B cell (primary cell): ENCODE results near the gene LMOD2. TPM values are rescaled to one million over a fixed set of nuclear protein-coding genes. Genes with fewer than 3 reads are reported as not detected.

ENCODE experiments used
- ATAC-seq: fragments of 200-7000 bp; cut with Tn5 transposase; one replicate; pipeline ENCODE4 v1.10.0; 2021; ENCODE audit warnings: low read depth, mild to moderate bottlenecking, moderate number of reproducible peaks, moderate library complexity
- CTCF ChIA-PET: fragments of 350-600 bp; sonication (Branson Sonifier 250); formaldehyde crosslinking; loops from one replicate; lab custom pipeline; 2021; ENCODE audit warnings: antibody characterized with exemption, inconsistent platforms; lab: Charles Lee
- POLR2A ChIA-PET: fragments of 350-600 bp; sonication (Branson Sonifier 250); formaldehyde crosslinking; loops from one replicate; lab custom pipeline; 2021; ENCODE audit warnings: antibody characterized with exemption; lab: Charles Lee
- DNase-seq: peaks from one replicate; pipeline ENCODE4 v3.0.0; 2013
- H2AFZ ChIP-seq: 2 replicates; pipeline ENCODE4 v1.6.1; 2012; ENCODE audit warnings: mild to moderate bottlenecking, low read depth, low read length; ENCODE audit not compliant: insufficient read depth, poor library complexity, severe bottlenecking
- H3K27ac ChIP-seq, 2 donors: 1 replicate in 1 of 2; 2 replicates in 1 of 2; pipeline ENCODE4 v1.5.1; 2012 to 2013; ENCODE audit warnings: low read length in 2 of 2, mild to moderate bottlenecking in 2 of 2, moderate library complexity in 1 of 2
- H3K27me3 ChIP-seq, 4 experiments: fragments of 200-600 bp in 1 of 4; sonication (generic) in 1 of 4; replicated peaks in 1 of 4; 1 replicate in 2 of 4; 2 replicates in 2 of 4; pipeline versions ENCODE4 v1.6.1 to v1.7.0; 2013 to 2016; ENCODE audit warnings: low read length in 3 of 4, mild to moderate bottlenecking in 2 of 4, mixed read lengths in 1 of 4, moderate library complexity in 1 of 4; ENCODE audit not compliant: insufficient read depth in 4 of 4, control insufficient read depth in 3 of 4; ENCODE audit errors: control extremely low read depth in 1 of 4
- H3K36me3 ChIP-seq, 2 experiments: replicated peaks in 1 of 2; 1 replicate in 1 of 2; 2 replicates in 1 of 2; pipeline versions ENCODE4 v1.6.1 to v1.7.1; 2013; ENCODE audit warnings: low read length in 1 of 2; ENCODE audit not compliant: insufficient read depth in 2 of 2, control insufficient read depth in 1 of 2; ENCODE audit errors: control extremely low read depth in 1 of 2, extremely low read depth in 1 of 2
- H3K4me1 ChIP-seq, 2 donors: fragments of 200-600 bp in 1 of 2; sonication (generic) in 1 of 2; 1 replicate in 1 of 2; 2 replicates in 1 of 2; pipeline versions ENCODE4 v1.5.1 to v1.6.1; 2013 to 2017; ENCODE audit warnings: low read length in 2 of 2; ENCODE audit not compliant: control insufficient read depth in 2 of 2, insufficient read depth in 2 of 2
- H3K4me2 ChIP-seq: replicated peaks from 2 replicates; pipeline ENCODE3; 2012; ENCODE audit warnings: mild to moderate bottlenecking, low read depth, low read length; ENCODE audit not compliant: poor library complexity, severe bottlenecking
- H3K4me3 ChIP-seq, 5 experiments: fragments of 200-600 bp in 1 of 5; sonication (generic) in 1 of 5; 1 replicate in 3 of 5; 2 replicates in 2 of 5; pipeline versions ENCODE4 v1.5.1 to v1.7.0; 2011 to 2016; ENCODE audit warnings: low read length in 4 of 5, mild to moderate bottlenecking in 4 of 5, low read depth in 2 of 5, control low read depth in 1 of 5, moderate library complexity in 1 of 5; ENCODE audit not compliant: insufficient read depth in 1 of 5; ENCODE audit errors: control extremely low read depth in 1 of 5, extremely low read depth in 1 of 5
- H3K79me2 ChIP-seq: fragments of 200-600 bp; sonication (generic); one replicate; pipeline ENCODE4 v1.6.0; 2016; ENCODE audit warnings: low read length; ENCODE audit not compliant: control insufficient read depth, insufficient read depth
- H3K9ac ChIP-seq: fragments of 200-600 bp; sonication (generic); 2 replicates; pipeline ENCODE4 v1.6.1; 2017; ENCODE audit warnings: mild to moderate bottlenecking, low read length, moderate library complexity
- H3K9me3 ChIP-seq, 3 donors: one replicate each; pipeline versions ENCODE4 v1.6.1 to v1.7.1; 2013; ENCODE audit warnings: low read length in 2 of 3; ENCODE audit not compliant: control insufficient read depth in 2 of 3, insufficient read depth in 1 of 3; ENCODE audit errors: control extremely low read depth in 1 of 3
- H4K20me1 ChIP-seq: 2 replicates; pipeline ENCODE4 v1.6.0; 2012; ENCODE audit warnings: mild to moderate bottlenecking, low read length; ENCODE audit not compliant: insufficient read depth, control insufficient read depth, poor library complexity, severe bottlenecking
- H3K27ac Mint-ChIP-seq: one replicate; pipeline ENCODE4 v1.8.0; 2021; ENCODE audit warnings: mixed read lengths
- H3K27me3 Mint-ChIP-seq: one replicate; pipeline ENCODE4 v1.8.0; 2021; ENCODE audit warnings: mixed read lengths
- H3K4me1 Mint-ChIP-seq: one replicate; pipeline ENCODE4 v1.8.0; 2021; ENCODE audit warnings: mixed read lengths
- H3K4me3 Mint-ChIP-seq: one replicate; pipeline ENCODE4 v1.8.0; 2021; ENCODE audit warnings: mixed read lengths
- H3K9me3 Mint-ChIP-seq: one replicate; pipeline ENCODE4 v1.8.0; 2022; ENCODE audit warnings: mixed read lengths; ENCODE audit not compliant: insufficient read depth
- CTCF ChIP-seq: fragments of 200-600 bp; IDR thresholded peaks from one replicate; pipeline ENCODE4 v1.8.0; 2022; ENCODE audit warnings: antibody characterized with exemption, mild to moderate bottlenecking
- EZH2 ChIP-seq: IDR thresholded peaks from 2 replicates; pipeline ENCODE4 v1.6.1; 2012; ENCODE audit warnings: borderline replicate concordance, low read depth, mild to moderate bottlenecking, moderate library complexity, low read length; ENCODE audit not compliant: insufficient read depth, poor library complexity, severe bottlenecking
- WGBS: methylation state at CpG from one replicate; pipeline ENCODE4 v1.1.5; 2013; ENCODE audit warnings: missing lambda C conversion rate; ENCODE audit not compliant: insufficient coverage; 5-methylcytosine and 5-hydroxymethylcytosine counted together
- intact Hi-C: fragments of 100-400 bp; cut with micrococcal nuclease; formaldehyde crosslinking; loops from one replicate; pipeline ENCODE4 v1.10.0; 2022
- polyA plus RNA-seq: library from polyadenylated mRNA; depleted of rRNA; stranded (reverse); fragments of >200 nt; gene quantifications from 2 replicates; pipeline ENCODE4 v1.2.3, GENCODE V29; 2012
- total RNA-seq, 2 donors: library from RNA; stranded (reverse); fragments of 120-200 nt in 1 of 2; gene quantifications; 1 replicate in 1 of 2; 2 replicates in 1 of 2; pipeline versions ENCODE4 v1.2.3 to v1.2.4, GENCODE V29; 2013 to 2022

LMOD2 gene
- total and polyA plus RNA-seq, 2 donors (not counting 1 experiment from before 2014, with no cell fraction given): not detected

GRCh38 chr7:123665896-123666295 lies 10.2 kb downstream of the LMOD2 start:
- no peak overlapping the region for H3K27ac ChIP-seq
- ChIA-PET CTCF (interaction anchor here (1.5 kb wide), 1 partner anchor 16 kb away, joined by 4 read pairs; no protein-coding TSS in a partner anchor), POLR2A (no interaction called here)
- DNase-seq (no peak), ATAC-seq (no peak)
- no peak overlapping the region for H2AFZ ChIP-seq
- no peak overlapping the region for H3K9ac ChIP-seq
- Mint-ChIP-seq H3K27ac (no peak overlapping the region), H3K4me3 (no peak overlapping the region), H3K27me3 (peaks cover 22% of the 10 kb centered on the region), H3K9me3 (no peaks in the 10 kb centered on the region), H3K4me1 (no peaks in the 10 kb centered on the region)
- no peaks in the 10 kb centered on the region for H3K79me2 ChIP-seq
- no peaks in the 10 kb centered on the region for H3K36me3 ChIP-seq
- no peaks in the 10 kb centered on the region for H4K20me1 ChIP-seq
- intact Hi-C loops: no loop called here
- no peak overlapping the region for H3K4me2 ChIP-seq
- TF ChIP-seq CTCF: no peak
- no peak for TF ChIP-seq EZH2
- H3K9me3 ChIP-seq: no peaks in the 10 kb centered on the region
- no peaks in the 10 kb centered on the region for H3K27me3 ChIP-seq
- WGBS: 100% methylated on average over 1 of the region's 1 CpG
- H3K4me3 ChIP-seq: no peak overlapping the region
- H3K4me1 ChIP-seq: no peaks in the 10 kb centered on the region

- intact Hi-C loops: no loop called here
- peaks cover 25% of the 10 kb centered on the region for H3K27me3 Mint-ChIP-seq
Observed at GRCh38 chr7:123666492-123666891, 10.8 kb downstream of the LMOD2 start.

More at GRCh38 chr7:123666492-123666891, 10.8 kb downstream of the LMOD2 start:
- Histone ChIP-seq H3K79me2 (no peaks in the 10 kb centered on the region), H4K20me1 (no peaks in the 10 kb centered on the region), H3K27me3 (no peaks in the 10 kb centered on the region), H3K36me3 (no peaks in the 10 kb centered on the region), H3K27ac (no peak overlapping the region), H3K4me3 (no peak overlapping the region), H3K4me2 (no peak overlapping the region), H3K9ac (no peak overlapping the region), H3K4me1 (no peaks in the 10 kb centered on the region), H3K9me3 (no peaks in the 10 kb centered on the region), H2AFZ (no peak overlapping the region)
- CTCF ChIA-PET: interaction anchor here (1.5 kb wide), 1 partner anchor 15 kb away, joined by 4 read pairs; no protein-coding TSS in a partner anchor
- Mint-ChIP-seq H3K4me1 (no peaks in the 10 kb centered on the region), H3K9me3 (no peaks in the 10 kb centered on the region), H3K27ac (no peak overlapping the region), H3K4me3 (no peak overlapping the region)
- POLR2A ChIA-PET: no interaction called here
- TF ChIP-seq EZH2 (no peak), CTCF (no peak)
- whole genome bisulfite sequencing: no CpG with 5 or more reads among the region's 1 CpG
- DNase-seq (no peak), ATAC-seq (no peak)
